ENCODE measurements around the gene CADM1.

Gene CADM1

GRCh38 chr11:115311949-115312348, 192.3 kb downstream of the CADM1 start:
- no peak for DNase-seq

- no peak for DNase-seq
Observed at GRCh38 chr11:115306689-115307088, 197.5 kb downstream of the CADM1 start.

DNA sequence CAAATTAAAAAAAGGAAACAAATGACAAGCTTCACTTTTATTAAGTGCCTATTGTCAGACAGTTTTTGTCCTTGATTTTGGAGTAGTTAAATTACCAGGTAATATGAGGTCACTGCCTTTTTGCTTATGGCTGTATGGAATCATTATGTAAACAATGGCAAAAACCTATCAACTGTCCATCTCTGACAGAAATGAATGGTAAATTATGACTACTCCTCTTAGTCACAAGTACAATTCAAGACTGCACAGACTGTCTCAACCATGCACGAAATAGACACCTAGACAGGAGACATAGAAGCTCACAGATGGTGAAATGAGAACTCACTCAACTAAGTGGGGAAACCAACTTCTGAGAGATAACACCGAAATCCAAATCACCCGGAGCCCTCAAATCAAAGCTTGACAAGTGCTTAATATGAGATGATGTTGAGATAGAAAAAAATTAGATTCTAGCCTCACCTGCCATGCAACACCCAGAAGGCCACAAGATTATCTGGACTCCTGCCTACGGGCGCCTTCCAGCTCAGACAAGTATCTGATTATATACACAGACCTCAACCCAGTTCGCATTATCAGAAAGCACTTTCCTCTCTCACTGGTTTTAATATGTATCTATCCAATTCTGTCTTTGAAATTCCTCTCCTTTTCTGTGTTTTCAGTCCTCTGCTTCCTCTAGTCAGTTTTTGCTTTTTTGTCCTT, 199.3 kb downstream of the CADM1 start:
- DNase-seq, result no peak

DNA sequence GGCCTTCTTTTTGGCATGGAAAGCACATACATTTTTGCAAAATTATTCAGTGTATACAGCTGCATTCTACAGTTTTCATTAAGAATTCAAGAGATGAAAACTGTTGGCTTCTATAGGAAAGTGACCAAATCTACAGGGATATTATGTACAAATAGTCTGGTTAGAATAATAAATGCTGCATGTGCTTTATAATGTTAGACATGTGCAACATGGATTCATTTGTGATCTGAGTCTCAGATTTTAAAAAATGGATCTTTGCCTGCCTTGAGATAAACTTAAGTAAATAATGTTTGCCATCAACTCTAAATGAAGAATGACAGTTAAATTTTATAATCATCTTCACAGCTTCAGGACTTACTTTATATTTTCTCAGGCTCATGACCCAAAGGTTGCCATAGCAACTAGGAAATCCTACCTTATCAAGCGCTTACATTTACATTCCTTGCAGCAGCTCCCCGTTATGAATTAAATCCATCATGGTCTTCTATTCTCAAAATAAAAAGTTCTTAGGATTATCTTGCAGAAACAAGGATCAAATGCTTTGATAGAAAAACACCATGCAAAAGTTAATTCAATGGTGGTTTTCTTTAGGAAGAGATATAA, 200.2 kb downstream of the CADM1 start:
- DNase-seq, result no peak

GRCh38 chr11:115302946-115303703, 201.1 kb downstream of the CADM1 start:
- no peak for DNase-seq

DNA sequence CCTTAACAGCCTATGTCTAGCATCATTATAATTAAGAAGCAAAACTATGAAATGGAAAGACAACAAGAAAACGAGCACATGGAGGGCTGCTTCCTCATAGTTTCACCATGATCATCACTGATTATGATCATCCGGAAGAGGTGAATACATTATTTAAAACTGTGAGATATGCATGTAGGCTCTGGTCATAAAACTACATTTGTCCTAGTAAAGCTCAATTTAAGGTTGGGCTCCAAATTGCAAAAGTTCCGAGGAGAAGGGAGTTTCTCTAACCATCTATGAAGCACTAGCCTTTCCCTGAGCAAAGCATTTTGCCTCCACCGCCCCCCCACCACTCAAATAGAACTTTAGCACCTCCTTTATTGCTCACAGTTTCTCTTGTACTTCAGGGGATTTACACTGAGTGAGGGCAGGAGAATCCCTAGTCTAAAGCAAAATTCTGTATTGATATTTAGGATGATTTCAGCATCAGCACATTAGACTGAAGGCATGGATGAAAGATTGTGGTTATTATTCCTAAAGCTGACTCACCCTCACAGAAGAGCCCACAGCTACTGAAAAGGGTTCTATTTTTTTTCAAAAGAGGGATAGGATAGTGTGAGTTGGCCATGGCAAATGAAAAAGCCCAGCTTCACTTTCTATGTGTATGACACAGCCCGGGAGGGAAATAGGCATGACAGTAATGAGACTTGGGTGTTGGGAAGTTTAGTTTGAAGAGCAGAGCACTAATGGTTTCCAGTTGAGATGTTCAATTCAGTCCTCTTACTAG, 203.4 kb downstream of the CADM1 start:
- no peak for DNase-seq

GRCh38 chr11:115298300-115299012, 205.8 kb downstream of the CADM1 start:
- no peak for DNase-seq

DNA sequence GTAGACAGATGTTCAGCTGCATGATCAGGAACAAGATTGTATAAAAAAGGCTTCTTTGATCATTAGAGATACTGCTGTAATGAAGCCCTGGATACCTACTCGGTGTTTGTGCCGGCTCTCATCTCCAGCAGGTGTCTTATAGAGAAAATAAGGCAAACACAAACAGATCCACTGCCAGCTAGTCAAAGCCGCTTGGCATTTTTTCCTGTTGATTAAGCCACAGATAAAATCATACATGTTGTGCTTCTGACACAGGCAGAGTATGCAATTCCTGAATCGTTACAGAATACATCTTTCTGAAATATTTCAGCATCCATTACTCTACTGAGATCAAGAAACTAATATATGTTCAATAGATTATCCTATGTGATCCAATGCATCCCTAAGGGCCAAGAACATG, 206.9 kb downstream of the CADM1 start:
- no peak for DNase-seq

DNA sequence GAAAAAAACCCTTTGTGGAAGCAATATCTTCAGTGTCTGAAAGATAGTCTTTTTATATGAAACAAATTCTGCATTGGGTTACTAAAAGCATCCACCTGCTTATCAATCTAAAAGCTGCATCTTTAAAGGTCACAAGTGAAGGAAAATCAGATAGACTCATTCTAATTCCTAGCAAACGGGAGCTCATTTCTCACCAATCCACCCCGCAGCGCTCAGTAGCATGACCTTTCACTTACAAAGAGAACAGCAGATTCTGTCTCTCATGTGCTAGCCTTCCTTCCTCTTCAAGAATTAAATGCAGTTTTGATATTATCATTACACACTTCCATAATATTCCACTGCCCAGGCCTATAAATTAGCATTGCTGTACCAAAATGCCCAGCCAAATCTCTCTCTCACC, 212.9 kb downstream of the CADM1 start:
- DNase-seq, result no peak

GRCh38 chr11:115290893-115291292, 213.3 kb downstream of the CADM1 start:
- DNase-seq, result no peak

DNA sequence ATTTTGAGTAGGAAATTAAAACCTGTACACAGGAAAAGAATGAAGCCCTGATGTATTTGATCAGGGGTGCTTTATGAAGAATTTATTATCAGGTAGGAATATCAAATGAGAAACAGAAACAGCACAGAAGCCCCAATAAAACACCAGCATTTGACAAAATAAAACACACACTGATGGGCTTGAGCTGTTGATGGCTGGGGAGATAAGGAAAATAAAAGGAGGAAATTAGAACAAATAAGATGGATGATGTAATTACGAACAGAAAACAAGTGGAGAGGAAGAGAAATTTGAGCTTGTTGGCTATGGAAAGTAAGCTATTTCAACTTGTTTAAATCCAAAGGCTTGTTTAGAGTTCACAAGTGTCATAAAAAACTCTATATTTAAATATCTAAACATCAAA, 213.7 kb downstream of the CADM1 start:
- DNase-seq, result no peak

GRCh38 chr11:115287266-115287665, 216.9 kb downstream of the CADM1 start:
- no peak for DNase-seq

DNA sequence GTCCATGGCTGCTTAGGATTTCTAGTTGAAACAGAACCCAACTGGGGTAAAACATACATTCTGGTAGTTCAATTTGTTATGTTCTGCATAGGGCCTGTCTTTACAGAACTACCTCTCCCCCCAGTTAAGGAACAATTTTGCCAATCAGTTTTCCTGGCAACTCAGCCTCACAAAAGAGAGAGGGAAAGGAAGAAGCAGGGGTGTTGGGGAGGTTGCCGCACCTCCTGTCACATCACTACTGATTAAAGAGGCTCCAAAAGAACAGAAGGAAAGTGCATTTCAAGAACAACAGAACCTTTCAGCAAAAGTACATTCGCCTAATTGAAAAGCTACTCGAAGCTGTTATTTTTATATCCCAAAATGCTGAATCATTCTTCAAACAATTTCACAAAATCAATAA, 217.6 kb downstream of the CADM1 start:
- no peak for DNase-seq

DNA sequence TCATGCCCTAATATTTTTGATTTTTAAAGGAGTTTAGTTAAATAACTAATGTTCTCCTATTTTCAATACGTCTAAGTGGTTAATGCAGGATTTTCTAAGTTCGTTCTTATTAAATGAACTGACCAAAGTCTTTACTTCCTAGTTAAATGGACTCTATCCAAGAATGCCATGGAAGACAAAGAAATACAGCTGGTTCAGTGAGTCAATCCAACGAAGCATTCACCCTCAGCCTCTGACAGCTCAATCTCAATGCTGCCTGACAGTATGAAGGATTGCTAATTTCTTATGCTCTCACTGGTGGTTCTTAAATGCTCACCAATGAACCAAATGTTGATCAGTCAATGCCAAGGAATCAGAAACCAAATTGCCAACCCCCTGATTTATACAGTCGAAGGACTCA, 219.4 kb downstream of the CADM1 start:
- DNase-seq, result no peak

GRCh38 chr11:115282923-115283322, 221.3 kb downstream of the CADM1 start:
- no peak for DNase-seq

DNA sequence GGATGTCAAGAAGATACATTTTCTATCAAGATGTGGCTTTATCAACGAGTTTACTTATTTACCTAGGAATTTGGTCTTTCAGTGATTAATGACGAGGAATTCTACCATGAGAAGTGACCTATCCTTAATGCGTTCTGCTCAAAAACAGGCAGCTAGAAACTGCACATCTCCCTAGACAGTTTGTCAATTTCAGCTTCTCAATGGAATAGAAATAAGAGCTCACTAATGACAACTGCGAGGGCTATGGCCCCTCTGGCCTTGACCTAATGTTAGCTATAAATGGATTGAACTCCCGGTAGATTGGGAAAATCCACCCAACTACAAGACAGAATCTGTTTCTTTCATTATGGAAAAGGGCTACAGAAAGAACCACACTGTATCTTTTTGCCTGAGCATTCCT, 223.4 kb downstream of the CADM1 start:
- DNase-seq, result no peak

DNA sequence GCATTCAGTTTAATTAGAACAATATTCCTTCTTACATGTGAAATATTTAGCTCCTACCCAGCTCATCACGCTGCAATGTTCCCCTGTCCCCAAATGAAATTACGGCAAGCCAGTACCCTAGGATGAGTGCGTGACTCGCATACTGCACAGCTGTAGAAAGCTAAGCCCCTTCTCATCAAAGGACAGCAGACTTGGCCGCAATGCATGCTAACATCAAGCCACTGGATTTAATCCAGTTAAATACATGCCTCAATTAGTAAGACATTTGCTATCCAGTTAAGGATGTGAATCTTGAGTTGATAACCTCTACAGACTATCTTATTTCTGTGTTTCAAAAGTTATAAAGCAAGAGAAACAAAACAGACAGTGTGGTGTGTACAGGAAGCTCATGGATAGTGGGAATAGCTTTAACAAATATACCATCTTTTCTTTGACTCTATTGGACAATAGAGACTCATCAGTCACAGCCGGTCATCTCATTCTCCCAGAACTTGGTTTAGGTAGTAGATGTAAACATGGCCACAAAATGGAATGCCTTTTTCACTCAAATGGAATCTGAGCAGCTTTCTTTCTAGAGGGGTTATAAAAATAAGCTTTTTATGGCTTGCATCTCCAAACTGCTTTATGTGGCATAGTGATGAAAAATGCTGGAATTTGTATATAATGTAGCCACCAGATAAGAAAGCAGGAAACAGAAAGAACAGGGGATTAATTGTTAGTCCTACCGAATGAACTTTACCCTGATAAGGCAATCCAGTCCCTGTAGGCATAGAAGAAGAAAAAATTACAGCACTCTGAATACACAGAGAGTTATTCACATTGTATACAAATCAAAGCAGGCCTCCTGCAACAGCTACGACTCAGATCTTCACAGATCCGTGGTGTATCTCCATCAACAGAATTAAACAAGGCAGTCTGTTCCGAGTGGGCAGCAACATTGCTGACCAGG, 224.1 kb downstream of the CADM1 start:
- no peak for DNase-seq

DNA sequence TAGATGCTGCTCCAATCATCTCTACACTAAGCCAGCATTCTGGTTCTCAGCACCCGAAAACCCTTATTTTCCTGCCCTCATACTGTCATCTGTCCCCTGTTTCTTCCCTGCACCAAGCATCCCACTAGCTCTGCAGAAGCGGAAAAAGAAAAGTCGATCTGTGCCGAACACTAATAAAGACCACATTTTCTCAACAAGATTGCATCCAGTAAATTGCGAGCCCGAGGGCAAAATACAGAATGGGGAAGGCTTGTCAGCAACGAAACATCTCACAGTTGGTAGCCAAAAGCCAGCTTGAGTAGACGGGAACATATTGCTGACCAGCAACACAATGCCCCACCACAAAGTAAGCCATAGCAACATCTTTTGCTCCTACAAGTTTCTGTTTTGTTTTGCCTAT, 227.4 kb downstream of the CADM1 start:
- DNase-seq, result no peak

- DNase-seq, result no peak
Observed at GRCh38 chr11:115276191-115276590, 228.0 kb downstream of the CADM1 start.

DNA sequence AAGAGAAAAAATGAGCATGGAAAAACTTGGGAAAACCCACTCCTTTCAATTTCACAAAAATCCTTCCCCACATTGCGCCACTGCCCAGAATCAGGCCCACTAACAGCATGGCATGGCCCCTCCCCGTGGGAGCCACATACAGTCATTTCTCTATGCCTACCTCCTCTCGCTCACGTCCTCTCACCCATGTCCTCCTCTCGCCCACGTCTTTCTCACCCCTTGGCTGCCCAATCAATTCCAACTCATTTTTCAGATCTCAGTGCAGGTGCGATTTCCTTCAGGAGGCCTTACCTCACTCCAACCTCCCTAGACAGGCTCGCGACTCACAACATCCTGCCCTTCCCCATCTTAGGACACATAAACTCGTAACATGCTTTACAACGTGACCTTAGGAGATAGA, 229.2 kb downstream of the CADM1 start:
- DNase-seq, result no peak

- no peak for DNase-seq
Observed at GRCh38 chr11:115272925-115273324, 231.3 kb downstream of the CADM1 start.
